Measurements from ENCODE around the gene TMEM132D.

- TF ChIP-seq CTCF (IDR thresholded peaks at IDR 0.05) (no peak), EP300 (IDR thresholded peaks at IDR 0.05) (no peak), POLR2AphosphoS5 (IDR thresholded peaks at IDR 0.05) (no peak)
These were observed 41.2 kb downstream of the TMEM132D start for GRCh38 chr12:129862561-129863175.
